ENCODE results near the gene LYRM1. TPM values are rescaled to one million over a fixed set of nuclear protein-coding genes. Genes with fewer than 3 reads are reported as not detected.
"Not testable (repeated sequence)": the region's sequence is repeated elsewhere in the genome, so short reads cannot be mapped to it uniquely, and the experiment has no call there.

LYRM1 gene
- total RNA-seq, 4 donors from 2014 or later, result 30.6 to 67.3 (median 39.4) TPM

GRCh38 chr16:20942256-20942655, 41.7 kb downstream of the LYRM1 start:
- no peak for DNase-seq (ENCODE audit: low spot score in 2 of 2)
- no peaks in the 10 kb centered on the region for H3K36me3 ChIP-seq
- no peaks in the 10 kb centered on the region for H3K4me1 ChIP-seq
- no peak overlapping the region for H3K4me3 ChIP-seq
- no peak overlapping the region for H3K27ac ChIP-seq
- no peaks in the 10 kb centered on the region for H3K27me3 ChIP-seq
- H3K9me3 ChIP-seq, result no peaks in the 10 kb centered on the region
- TF ChIP-seq EP300 (IDR thresholded peaks at IDR 0.05), result no peak
- TF ChIP-seq POLR2A (IDR thresholded peaks at IDR 0.05), result no peak
- no peak for TF ChIP-seq CTCF (IDR thresholded peaks at IDR 0.05)
- WGBS, 2 donors, result 67 to 72% methylated on average over 4 of the region's 4 CpGs

GRCh38 chr16:20944861-20945574, 44.4 kb downstream of the LYRM1 start:
- no peak for TF ChIP-seq POLR2A (IDR thresholded peaks at IDR 0.05)
- no peak for TF ChIP-seq EP300 (IDR thresholded peaks at IDR 0.05)
- no peak for TF ChIP-seq CTCF (IDR thresholded peaks at IDR 0.05)
- Histone ChIP-seq H3K27ac (no peak overlapping the region), H3K4me3 (no peak overlapping the region), H3K27me3 (no peaks in the 10 kb centered on the region), H3K36me3 (no peaks in the 10 kb centered on the region), H3K4me1 (no peaks in the 10 kb centered on the region), H3K9me3 (no peaks in the 10 kb centered on the region)
- WGBS, 2 donors, result 69 to 76% methylated on average over 5 of the region's 5 CpGs
- no peak for DNase-seq (ENCODE audit: low spot score in 2 of 2)

- WGBS, 2 donors, result 92% methylated on average over 11 of the region's 11 CpGs
- H3K27ac ChIP-seq; H3K4me3 ChIP-seq; H3K9me3 ChIP-seq; DNase-seq (ENCODE audit: low spot score in 2 of 2); H3K27me3 ChIP-seq; H3K36me3 ChIP-seq; H3K4me1 ChIP-seq: not testable (repeated sequence)
These were observed 45.0 kb downstream of the LYRM1 start for GRCh38 chr16:20945575-20945875.

GRCh38 chr16:20946015-20946629, 45.6 kb downstream of the LYRM1 start:
- 88 to 89% methylated on average over 8 of the region's 8 CpGs for WGBS, 2 donors
- H3K9me3 ChIP-seq, result no peaks in the 10 kb centered on the region
- H3K4me1 ChIP-seq, result no peaks in the 10 kb centered on the region
- TF ChIP-seq CTCF (IDR thresholded peaks at IDR 0.05) (no peak), POLR2A (IDR thresholded peaks at IDR 0.05) (no peak), EP300 (IDR thresholded peaks at IDR 0.05) (no peak)
- H3K4me3 ChIP-seq, result no peak overlapping the region
- no peaks in the 10 kb centered on the region for H3K27me3 ChIP-seq
- DNase-seq (ENCODE audit: low spot score in 2 of 2), result no peak
- H3K27ac ChIP-seq, result no peak overlapping the region
- no peaks in the 10 kb centered on the region for H3K36me3 ChIP-seq

GRCh38 chr16:20948444-20948843, 47.9 kb downstream of the LYRM1 start:
- no peaks in the 10 kb centered on the region for H3K36me3 ChIP-seq
- H3K4me1 ChIP-seq, result no peaks in the 10 kb centered on the region
- no peak overlapping the region for H3K4me3 ChIP-seq
- H3K27ac ChIP-seq, result no peak overlapping the region
- DNase-seq (ENCODE audit: low spot score in 2 of 2), result no peak
- H3K27me3 ChIP-seq, result no peaks in the 10 kb centered on the region
- WGBS, 2 donors, result 80 to 88% methylated on average over 9 of the region's 9 CpGs
- TF ChIP-seq EP300 (IDR thresholded peaks at IDR 0.05), result no peak
- no peak for TF ChIP-seq POLR2A (IDR thresholded peaks at IDR 0.05)
- TF ChIP-seq CTCF (IDR thresholded peaks at IDR 0.05), result no peak
- H3K9me3 ChIP-seq, result no peaks in the 10 kb centered on the region

Data from tibial nerve (tissue), 4 donors.